ENCODE data around the gene PAF1. TPM values are rescaled to one million over a fixed set of nuclear protein-coding genes. Genes with fewer than 3 reads are reported as not detected.

PAF1 gene
- polyA plus RNA-seq, 3 donors: 22.7 to 37.8 (median 25.2) TPM

DNA sequence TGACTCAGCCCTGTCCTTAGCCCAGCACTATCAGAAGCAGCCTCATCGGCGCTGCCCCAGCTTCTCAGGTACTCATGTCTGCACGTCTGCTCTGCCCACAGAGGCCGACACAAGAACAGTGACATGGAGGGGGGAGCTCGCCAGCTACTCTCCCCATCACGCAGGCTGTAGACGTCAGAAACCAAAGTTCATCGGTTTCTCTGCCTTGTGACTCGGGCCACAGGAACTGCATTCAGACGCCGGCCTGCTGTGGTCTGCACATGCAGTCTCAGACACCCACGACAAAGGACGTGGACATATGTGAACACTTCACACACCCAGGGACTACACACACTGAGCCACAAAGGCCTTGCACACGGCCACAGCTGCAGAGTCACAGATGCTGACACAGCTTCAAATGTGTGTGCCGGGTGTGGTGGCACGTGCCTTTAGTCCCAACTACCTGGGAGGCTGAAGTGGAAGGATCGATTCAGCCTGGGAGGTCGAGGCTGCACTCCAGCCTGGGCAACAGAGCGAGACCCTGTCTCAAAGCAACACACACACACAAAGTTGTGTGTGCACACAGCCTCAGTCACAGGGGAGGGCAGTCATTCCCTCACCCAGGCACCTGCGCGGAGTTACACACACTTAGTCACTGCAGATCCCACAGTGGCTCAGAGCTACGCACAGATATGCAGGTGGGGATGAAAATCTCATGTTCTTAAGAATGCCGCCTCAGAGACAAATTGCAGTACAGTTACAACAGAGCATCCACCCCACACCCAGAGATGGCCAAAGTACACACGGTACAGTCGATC is 10.8 kb upstream of the PAF1 start:
- DNase-seq: peak; percentile 79 to 83 (median 80)
- Histone ChIP-seq H3K36me3 (replicated peaks in 1 of 2; ENCODE audit: control insufficient read depth in 1 of 2, insufficient read depth in 2 of 2, low read length in 2 of 2) (peaks cover 0 to under 1% of the 10 kb centered on the region in 2 donors), H4K20me1 (ENCODE audit: insufficient read depth, low read length) (peaks cover 6% of the 10 kb centered on the region), H2AFZ (ENCODE audit: insufficient read depth, low read depth, low read length, poor library complexity, severe bottlenecking) (no peak overlapping the region), H3K4me2 (replicated peaks; ENCODE audit: extremely low read depth, low read length, poor library complexity, severe bottlenecking) (peak overlapping the region; percentile 75), H3K9me3 (replicated peaks in 1 of 2; ENCODE audit: control insufficient read depth in 1 of 2, insufficient read depth in 1 of 2, low read length in 2 of 2) (no peaks in the 10 kb centered on the region), H3K9ac (ENCODE audit: insufficient read depth, low read length, poor library complexity, severe bottlenecking) (peak overlapping the region; percentile 100), H3K4me3 (replicated peaks in 1 of 3; ENCODE audit: low read depth in 2 of 3, low read length in 3 of 3) (peak overlapping the region in 2 of 3 experiments; percentile 6 to 96), H3K27me3 (ENCODE audit: control insufficient read depth in 2 of 2, insufficient read depth in 2 of 2, low read length in 2 of 2) (no peaks in the 10 kb centered on the region), H3K27ac (ENCODE audit: low read depth in 1 of 2, low read length in 2 of 2) (peak overlapping the region; percentile 98 to 99), H3K4me1 (ENCODE audit: control insufficient read depth in 1 of 2, insufficient read depth in 2 of 2, low read length in 2 of 2) (peaks cover 85% of the 10 kb centered on the region in 2 donors), H3K79me2 (ENCODE audit: insufficient read depth, low read length) (peaks cover 85% of the 10 kb centered on the region)
- Mint-ChIP-seq H3K4me3 (peak overlapping the region; percentile 71 to 92), H3K27me3 (ENCODE audit: low read depth in 3 of 3) (peaks cover 0 to 3% (median 2%) of the 10 kb centered on the region in 3 donors), H3K4me1 (peaks cover 65% of the 10 kb centered on the region), H3K9me3 (peaks cover 0 to under 1% (median 0%) of the 10 kb centered on the region in 7 donors), H3K27ac (peak overlapping the region; percentile 98 to 100 (median 100)), H3K36me3 (peaks cover 12 to 28% of the 10 kb centered on the region in 2 donors)
- 48% methylated on average over 14 of the region's 25 CpGs for WGBS (ENCODE audit: insufficient coverage)
- intact Hi-C loops (cut with micrococcal nuclease): loop anchor here in 1 of 2 donors (1.0 to 5.0 kb wide), 2 partner anchors 9 to 719 kb away; no protein-coding TSS in a partner anchor
- TF ChIP-seq, protein P1, sequence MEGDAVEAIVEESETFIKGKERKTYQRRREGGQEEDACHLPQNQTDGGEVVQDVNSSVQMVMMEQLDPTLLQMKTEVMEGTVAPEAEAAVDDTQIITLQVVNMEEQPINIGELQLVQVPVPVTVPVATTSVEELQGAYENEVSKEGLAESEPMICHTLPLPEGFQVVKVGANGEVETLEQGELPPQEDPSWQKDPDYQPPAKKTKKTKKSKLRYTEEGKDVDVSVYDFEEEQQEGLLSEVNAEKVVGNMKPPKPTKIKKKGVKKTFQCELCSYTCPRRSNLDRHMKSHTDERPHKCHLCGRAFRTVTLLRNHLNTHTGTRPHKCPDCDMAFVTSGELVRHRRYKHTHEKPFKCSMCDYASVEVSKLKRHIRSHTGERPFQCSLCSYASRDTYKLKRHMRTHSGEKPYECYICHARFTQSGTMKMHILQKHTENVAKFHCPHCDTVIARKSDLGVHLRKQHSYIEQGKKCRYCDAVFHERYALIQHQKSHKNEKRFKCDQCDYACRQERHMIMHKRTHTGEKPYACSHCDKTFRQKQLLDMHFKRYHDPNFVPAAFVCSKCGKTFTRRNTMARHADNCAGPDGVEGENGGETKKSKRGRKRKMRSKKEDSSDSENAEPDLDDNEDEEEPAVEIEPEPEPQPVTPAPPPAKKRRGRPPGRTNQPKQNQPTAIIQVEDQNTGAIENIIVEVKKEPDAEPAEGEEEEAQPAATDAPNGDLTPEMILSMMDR (IDR thresholded peaks at IDR 0.05): no peak

DNA sequence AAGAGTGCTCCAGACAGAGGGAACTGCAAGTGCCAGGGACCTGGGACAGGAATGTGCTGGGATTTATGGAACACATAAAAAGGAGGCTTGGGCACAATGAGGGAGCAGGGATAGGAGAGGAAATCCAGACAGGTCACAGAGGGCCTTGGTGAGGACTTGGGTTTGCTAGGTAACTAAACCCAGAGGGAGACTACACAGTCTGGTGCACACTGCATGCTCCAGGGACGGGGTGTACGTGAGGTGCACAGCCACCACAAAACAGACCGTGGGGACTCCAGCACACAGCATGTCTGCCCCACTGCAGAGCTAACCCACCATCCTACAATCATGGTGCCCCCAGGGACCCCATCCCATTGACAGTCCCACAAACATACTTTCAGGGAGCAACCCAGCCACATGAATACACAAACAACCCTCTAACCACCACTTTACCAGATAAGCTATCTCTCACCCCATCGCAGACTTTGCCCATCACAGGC is 10.2 kb upstream of the PAF1 start:
- H3K27me3 Mint-ChIP-seq (ENCODE audit: low read depth in 3 of 3): peaks cover 0 to 3% (median 2%) of the 10 kb centered on the region in 3 donors
- peak overlapping the region; percentile 71 to 92 for H3K4me3 Mint-ChIP-seq
- intact Hi-C loops (cut with micrococcal nuclease): loop anchor here in 1 of 2 donors (5.0 kb wide), 1 partner anchor 719 kb away; no protein-coding TSS in a partner anchor
- peaks cover 63% of the 10 kb centered on the region for H3K4me1 Mint-ChIP-seq
- peak overlapping the region; percentile 98 to 99 for H3K27ac ChIP-seq (ENCODE audit: low read depth in 1 of 2, low read length in 2 of 2)
- H3K27me3 ChIP-seq (ENCODE audit: control insufficient read depth in 2 of 2, insufficient read depth in 2 of 2, low read length in 2 of 2): no peaks in the 10 kb centered on the region
- H3K36me3 ChIP-seq (replicated peaks in 1 of 2; ENCODE audit: control insufficient read depth in 1 of 2, insufficient read depth in 2 of 2, low read length in 2 of 2): peaks cover 0 to 5% of the 10 kb centered on the region in 2 donors
- TF ChIP-seq, protein P1 (IDR thresholded peaks at IDR 0.05): no peak
- peak overlapping the region in 1 of 3 experiments; percentile 96 for H3K4me3 ChIP-seq (replicated peaks in 1 of 3; ENCODE audit: low read depth in 2 of 3, low read length in 3 of 3)
- no peak overlapping the region for H2AFZ ChIP-seq (ENCODE audit: insufficient read depth, low read depth, low read length, poor library complexity, severe bottlenecking)
- H3K9me3 ChIP-seq (replicated peaks in 1 of 2; ENCODE audit: control insufficient read depth in 1 of 2, insufficient read depth in 1 of 2, low read length in 2 of 2): no peaks in the 10 kb centered on the region
- peaks cover 2% of the 10 kb centered on the region for H4K20me1 ChIP-seq (ENCODE audit: insufficient read depth, low read length)
- H3K9ac ChIP-seq (ENCODE audit: insufficient read depth, low read length, poor library complexity, severe bottlenecking): peak overlapping the region; percentile 100
- peak overlapping the region; percentile 75 for H3K4me2 ChIP-seq (replicated peaks; ENCODE audit: extremely low read depth, low read length, poor library complexity, severe bottlenecking)
- peaks cover 80% of the 10 kb centered on the region for H3K79me2 ChIP-seq (ENCODE audit: insufficient read depth, low read length)
- peak in 1 of 3 donors; percentile 16 for DNase-seq
- 53% methylated on average over 4 of the region's 4 CpGs for WGBS (ENCODE audit: insufficient coverage)
- peaks cover 0 to 4% (median 0%) of the 10 kb centered on the region in 7 donors for H3K9me3 Mint-ChIP-seq
- peaks cover 85% of the 10 kb centered on the region in 2 donors for H3K4me1 ChIP-seq (ENCODE audit: control insufficient read depth in 1 of 2, insufficient read depth in 2 of 2, low read length in 2 of 2)
- H3K27ac Mint-ChIP-seq: peak overlapping the region; percentile 98 to 100 (median 100)
- H3K36me3 Mint-ChIP-seq: peaks cover 11 to 34% of the 10 kb centered on the region in 2 donors
